Measurements from ENCODE around the gene SPAG9.
"Not testable (repeated sequence)": the region's sequence is repeated elsewhere in the genome, so short reads cannot be mapped to it uniquely, and the experiment has no call there.

SPAG9 gene

DNA sequence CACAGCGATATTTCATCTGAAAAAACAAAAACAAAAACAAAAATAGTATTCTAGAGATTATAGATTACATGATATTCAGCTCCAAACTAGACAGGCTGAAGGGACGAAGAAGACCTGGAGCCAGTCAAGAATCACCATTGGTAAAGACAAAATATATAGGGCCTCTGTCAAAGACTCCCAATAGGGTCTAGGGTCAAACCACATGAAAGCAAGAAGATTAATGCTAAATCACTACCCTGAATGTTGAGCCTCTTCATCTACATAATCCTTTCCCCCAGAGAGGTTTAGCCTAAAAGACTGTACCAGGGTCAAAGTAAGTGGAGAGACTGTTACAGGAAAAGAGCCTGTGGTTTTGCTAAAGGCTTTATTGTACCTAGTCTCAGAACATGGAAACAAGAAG lies 21.9 kb upstream of the SPAG9 start:
- DNase-seq (ENCODE audit: low read depth, low spot score): no peak

DNA sequence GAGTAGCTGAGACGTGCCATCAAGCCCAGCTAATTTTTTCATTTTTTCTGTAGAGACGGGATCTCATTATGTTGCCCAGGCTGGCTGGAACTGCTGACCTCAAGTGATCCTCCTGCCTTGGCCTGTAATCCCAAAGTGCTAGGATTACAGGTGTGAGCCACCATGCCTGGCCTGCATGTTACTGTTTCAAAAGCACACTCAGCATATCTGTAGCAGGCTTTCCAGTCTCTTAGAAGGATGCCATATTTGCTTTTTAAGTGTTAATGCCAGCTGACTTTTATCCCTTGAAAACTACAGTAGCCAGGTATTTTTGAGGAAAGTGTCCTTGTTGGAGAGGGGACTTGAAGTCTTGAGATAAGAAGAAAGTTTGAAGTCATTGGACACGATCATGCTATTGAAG lies 15.3 kb upstream of the SPAG9 start:
- DNase-seq (ENCODE audit: low read depth, low spot score): no peak

DNA sequence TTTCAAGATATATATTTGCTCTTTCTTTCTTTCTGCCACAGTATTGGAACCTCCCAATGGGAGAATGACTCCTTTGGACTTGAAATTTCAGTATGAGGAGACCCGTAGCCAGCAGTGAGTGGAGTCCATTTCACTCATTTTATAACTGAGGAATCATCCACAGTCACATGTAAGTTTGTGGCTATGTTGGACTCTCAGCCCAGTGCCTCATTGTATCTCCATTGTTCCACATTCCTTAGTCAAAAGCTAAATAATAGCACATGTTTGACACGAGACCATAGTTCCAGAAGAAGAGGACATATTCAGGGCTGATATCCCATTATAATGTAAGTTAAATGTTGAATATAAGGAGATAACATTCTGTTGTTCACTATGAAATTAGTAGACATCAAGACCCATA lies 12.7 kb upstream of the SPAG9 start:
- no peak for DNase-seq (ENCODE audit: low read depth, low spot score)

DNA sequence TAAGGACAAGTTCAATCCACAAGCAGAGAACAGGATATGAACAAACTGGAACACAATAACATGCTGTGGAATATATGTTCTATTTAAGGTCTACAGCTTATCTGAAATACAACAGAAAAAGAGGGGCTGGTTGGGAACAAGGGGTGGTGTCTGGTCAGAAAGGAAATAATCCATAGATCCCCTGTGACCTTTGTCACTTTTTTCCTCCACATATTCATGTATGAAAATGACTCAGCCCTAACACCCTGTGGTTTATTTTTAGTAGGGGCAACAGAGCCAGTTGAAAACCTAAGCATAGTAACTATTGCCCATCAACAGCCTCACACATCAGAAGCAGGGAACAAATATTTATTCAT lies 12.3 kb upstream of the SPAG9 start:
- DNase-seq (ENCODE audit: low read depth, low spot score): no peak

DNA sequence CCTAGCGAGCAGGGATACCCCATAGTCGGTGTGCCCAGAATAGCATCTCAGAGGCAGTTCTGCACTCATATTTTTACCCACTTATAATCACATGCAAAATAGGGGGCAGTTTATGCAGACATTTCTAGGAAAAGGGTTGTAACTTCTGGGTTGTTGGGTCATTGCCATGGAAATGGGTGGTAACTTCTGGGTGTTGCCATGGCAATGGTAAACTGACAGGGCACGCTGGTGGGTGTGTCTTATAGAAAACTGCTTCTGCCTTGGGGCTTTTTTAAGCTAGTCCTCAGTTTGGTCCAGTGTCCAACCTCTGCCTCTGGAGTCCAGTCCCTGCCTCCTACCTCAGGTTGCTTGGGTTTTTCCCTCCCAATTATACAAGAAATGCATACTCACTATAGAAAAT lies 7.4 kb upstream of the SPAG9 start:
- no peak for DNase-seq (ENCODE audit: low read depth, low spot score)

DNA sequence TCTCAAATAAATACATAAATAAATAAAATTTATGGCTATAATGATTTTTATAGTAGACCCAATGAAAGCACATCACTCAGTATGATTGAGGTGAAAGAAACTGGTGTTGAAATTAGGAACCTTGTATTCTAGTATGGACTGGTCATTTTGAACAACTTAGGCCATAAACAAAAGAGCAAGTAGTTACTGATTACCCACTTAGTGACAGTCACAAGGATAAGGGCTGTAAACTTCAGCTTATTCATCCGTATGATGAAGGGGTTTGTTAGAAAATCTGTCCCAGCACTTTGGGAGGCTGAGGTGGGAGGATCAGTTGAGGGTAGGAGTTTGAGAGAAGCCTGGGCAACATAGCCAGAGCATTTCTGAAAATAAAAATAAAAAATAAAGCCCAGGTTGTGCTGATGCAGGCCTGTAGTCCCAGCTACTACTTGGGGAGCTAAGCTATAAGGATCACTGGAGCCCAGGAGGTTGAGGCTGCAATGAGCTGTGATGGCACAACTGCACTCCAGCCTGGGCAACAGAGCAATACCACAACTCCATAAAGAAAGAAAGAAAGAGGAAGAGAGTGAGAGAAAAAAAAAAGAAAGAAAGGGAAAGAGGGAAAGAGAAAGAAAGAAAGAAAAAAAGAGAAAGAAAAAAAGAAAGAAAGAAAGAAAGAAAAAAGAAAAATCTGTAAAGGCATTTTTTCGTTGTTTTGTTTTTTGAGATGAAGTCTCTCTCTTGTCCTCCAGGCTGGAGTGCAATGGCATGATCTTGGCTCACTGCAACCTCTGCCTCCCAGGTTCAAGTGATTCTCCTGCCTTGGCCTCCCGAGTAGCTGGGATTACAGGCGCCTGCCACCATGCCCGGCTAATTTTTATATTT lies 4.2 kb upstream of the SPAG9 start:
- no peak for DNase-seq (ENCODE audit: low read depth, low spot score)

DNA sequence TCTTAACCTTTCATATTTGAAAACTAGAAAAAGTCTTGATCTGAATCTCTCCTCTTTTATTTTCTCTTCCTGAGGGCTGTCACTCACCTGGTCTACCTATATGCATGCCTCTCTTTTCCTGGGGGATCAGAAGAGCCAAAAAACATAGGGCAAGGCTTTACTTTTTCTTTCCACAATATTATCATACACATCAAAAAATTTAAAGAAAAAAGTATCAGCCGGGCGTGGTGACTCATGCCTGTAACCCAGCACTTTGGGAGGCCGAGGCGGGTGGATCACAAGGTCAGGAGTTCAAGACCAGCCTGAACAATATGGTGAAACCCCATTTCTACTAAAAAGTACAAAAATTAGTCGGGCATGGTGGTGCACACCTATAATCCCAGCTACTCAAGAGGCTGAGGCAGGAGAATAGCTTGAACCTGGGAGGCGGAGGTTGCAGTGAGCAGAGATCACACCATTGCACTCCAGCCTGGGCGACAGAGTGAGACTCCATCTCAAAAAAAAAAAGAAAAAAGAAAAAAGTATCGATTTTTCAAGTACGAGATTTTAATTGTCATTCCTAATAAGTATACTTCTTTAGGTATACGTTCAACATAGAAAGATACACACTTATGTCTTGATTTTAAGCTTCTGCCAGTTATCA lies 1.9 kb upstream of the SPAG9 start:
- not testable (repeated sequence) for DNase-seq (ENCODE audit: low read depth, low spot score)

DNA sequence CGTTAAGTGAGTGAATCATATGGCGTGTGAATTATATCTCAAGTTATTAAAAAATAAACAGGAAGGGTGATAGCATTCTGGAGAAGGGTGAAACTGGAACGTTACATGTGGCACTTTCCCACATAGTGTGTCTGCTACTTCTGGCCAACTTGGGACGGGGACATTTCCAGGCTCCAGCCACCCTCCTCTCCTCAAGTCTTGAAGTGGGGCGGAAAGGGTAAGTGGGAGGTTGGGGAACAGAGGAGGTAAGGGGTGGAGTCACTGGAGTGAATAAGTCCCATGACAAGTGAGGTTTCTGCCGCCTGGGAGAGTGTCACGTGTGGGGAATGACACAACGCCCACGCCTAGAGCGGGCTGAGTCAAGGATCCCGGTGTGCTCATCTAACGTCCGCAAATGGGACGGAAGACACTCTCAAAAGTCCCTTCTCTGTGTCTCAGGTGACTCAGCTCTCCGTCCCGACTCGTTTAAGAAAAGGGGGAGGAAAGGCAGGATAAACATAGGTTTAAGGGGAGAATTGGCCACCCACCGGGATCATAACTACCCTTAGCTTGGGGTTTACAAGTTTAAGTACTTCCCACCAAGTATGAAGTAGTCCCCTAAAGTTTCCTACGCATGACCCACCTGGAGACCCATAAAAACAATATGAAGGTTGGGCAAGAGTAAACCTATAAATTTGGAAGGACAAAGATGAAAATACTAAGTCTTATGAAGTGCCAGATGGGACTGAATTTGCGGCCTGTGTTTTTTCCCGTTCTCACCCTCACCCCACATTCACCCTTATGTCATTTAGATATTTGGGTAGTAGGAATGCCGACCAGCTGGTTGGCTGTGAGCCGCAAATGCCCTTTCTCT lies 1.2 kb upstream of the SPAG9 start:
- peak; percentile 30 for DNase-seq (ENCODE audit: low read depth, low spot score)

DNA sequence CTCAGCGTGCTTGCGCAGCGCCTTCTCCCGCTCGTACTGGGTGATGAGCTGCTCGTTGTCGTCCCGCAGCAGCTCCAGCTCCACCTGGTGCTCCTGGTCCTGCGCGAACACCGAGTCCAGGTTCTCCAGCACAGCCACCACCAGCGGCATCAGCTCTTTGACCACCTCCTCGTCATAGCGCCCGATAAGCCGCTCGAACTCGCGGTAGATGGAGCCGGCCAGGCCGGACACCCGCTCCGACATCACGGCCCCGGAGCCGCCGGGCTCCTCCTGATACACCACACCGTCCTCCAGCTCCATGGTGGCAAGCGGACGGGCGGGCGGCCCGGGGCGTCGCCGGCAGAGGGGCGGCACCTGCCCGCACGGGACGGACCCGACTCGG lies 320 bp downstream of the SPAG9 start:
- DNase-seq (ENCODE audit: low read depth, low spot score): no peak

DNA sequence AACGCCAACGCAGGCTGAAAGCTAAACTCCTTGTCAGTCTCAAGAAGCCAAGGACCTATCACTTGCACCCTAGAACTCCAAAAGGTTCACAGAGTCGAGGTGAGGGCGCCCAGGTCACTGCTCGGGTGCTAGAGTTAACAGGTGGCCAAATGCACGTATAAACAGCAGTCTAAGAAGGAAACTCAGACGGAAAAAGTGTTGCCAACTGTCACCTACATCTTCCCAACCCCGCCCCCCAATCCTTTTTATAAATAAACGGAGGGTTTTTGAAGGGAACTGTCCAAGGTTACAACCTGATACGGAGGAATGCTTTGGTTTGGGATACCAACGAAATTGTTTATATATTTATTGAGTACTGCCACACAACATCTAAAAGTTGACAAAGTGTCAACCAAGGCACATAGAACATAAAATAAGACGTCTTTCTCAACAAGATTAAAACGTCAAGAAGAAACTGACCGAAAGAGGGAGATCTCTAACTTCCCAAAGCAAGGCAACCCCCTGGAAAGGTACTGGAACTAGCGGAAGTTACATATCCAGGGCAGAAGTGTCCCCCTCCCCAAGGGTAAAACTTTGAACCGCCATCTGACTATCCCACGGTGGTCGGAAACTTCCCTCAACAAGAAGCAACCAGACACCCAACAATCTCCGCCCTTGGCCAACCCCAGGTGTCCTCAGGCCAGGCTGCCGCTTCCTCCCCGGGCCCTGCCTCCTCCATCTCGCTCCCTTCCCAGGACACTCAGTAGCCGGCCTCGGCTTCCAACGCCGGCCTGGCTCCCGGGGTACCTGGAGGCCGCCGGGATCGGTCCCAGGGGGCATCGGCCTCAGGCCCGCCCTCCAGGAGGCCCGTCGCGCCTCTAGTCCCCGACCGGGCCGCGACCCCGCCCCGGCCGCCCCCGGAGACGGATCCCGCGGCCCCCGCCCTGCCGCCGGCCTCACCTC lies 982 bp downstream of the SPAG9 start:
- peak; percentile 38 for DNase-seq (ENCODE audit: low read depth, low spot score)

DNA sequence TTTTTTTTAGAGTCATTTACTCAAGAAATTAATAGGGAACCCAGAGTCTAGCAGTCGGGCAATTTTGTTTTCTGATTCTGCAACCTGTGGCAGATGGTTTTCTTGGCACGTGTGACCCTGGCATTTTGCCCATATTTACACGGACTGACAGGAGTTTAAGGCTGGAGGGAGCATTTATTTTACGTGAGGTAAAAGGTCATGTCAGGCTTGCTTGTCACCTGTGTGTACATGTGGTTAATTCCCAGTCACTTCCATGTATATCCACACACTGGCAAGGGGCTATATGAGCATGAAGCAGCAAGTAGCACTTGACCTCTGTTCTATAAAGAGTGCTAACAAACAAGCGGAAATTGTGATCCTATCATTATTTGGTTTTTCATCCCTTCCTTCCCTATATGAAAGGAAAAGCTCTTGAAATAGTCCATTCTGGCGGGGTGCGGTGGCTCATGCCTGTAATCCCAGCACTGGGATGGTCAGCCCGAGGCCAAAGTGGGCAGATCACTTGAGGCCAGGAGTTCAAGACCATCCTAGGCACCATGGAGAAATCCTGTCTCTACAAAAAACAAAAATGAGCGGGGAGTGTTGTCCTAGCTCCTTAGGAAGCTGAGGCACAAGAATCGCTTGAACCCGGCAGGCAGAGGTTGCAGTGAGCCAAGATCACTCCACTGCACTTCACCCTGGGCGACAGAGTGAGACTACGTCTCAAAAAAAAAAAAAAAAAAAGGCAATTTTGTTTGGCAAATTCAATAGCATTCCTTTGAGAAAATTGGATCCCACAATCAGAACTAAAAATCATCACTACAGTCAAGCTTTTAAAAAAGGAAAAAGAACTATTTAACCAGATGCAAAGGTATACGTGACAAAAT lies 2.1 kb downstream of the SPAG9 start:
- DNase-seq (ENCODE audit: low read depth, low spot score): no peak

DNA sequence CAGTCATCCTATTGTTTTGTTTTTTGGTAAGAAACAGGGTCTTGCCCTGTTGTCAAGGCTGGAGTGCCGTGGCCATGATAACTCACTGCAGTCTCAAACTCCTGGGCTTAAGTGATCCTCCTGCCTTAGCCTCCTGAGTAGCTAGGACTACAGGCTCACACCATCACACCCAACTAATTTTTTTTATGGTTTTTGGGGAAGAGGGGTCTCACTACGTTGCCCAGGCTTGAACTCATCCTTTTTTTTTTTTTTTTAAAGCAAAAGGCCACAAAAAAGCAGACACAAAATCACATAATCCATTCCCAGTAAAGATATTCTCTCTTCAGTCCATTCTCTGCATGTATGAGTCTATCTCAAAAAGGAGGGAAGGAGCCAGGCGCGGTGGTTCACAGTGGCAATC lies 5.5 kb downstream of the SPAG9 start:
- no peak for DNase-seq (ENCODE audit: low read depth, low spot score)

DNA sequence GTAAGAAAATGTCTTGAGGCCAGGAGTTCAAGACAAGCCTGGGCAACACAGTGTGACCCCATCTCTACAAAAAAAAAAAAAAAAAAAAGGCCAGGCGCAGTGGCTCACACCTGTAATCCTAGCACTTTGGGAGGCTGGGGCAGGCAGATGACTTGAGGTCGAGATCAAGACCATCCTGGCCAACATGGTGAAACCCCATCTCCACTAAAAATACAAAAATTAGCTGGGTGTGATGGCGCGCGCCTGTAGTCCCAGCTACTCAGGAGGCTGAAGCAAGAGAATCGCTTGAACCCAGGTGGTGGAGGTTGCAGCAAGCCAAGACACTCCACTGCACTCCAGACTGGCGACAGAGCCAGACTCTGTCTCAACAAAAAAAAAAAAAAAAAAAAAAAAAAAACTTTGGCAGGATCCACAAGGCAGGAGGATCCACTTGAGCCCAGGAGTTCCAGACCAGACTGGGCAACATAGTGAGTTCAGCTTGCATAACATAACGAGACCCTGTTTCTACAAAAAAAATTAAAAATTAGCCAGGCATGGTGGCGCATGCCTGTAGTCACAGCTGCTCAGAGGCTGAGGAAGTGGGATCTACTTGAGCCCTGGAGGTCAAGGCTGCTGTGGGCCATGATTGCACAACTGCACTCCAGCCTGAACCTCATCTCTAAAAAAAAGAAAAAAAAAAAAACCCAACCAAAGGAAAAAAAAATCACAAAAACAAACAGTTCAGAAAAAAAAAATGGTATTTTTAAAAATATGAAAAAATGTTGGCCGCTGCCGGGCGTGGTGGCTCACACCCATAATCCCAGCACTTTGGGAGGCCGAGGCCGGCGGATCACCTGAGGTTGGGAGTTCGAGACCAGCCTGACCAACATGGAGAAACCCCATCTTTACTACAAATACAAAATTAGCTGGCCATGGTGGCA lies 8.1 kb downstream of the SPAG9 start:
- DNase-seq (ENCODE audit: low read depth, low spot score): not testable (repeated sequence)

DNA sequence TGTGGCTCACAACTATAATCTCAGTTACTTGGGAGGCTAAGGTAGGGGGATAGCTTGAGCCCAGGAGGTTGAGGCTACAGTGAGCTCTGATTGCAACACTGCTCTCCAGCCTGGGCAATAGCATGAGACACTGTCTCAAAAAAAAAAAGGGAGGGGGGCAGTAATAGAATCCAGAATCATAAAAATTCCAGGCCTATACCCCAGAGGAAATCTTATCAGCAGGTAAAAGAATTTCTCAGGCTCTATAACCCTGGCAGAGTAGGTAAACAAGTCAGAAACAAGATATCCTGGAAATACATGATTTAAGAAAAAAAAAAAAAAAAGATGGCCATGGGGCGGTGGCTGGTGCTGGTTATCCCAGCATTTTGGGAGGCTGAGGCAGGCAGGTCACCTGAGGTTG lies 12.9 kb downstream of the SPAG9 start:
- DNase-seq (ENCODE audit: low read depth, low spot score): no peak

DNA sequence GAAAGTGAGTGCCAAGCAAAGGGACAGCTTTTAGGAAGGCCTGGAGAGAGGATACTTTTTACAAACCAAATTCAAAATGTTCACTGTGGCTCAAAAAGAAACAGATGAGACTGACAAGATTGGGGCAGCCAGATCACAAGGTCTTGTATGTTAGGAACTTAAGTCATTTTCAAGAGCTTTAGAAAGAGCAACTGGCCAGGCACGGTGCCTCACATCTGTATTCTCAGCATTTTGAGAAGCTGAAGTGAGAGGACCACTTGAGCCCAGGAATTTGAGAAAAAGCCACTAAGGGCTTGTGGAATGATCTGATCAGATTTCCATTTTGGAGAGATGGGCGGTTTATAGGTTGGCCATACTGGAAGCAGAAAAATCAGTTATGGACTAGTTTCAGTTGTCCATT lies 17.2 kb downstream of the SPAG9 start:
- no peak for DNase-seq (ENCODE audit: low read depth, low spot score)

DNA sequence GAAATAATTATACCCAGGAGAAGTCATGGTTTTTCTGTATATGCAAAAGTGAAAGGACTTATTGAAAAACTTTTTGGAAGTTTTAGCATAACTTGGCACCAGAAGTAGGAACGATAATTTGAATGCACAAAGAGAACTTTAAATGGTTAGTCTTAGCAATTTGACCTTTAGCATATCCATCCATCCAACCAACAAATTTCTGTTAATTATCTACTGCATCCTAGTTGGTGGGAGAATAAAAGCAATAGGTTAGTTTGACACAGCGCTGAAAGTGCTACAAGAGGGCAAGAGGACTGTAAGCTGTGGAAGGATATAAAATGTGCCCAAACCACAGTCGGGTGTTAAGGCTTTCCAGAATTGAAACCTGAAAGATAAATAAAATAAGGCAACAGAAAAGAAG lies 17.6 kb downstream of the SPAG9 start:
- no peak for DNase-seq (ENCODE audit: low read depth, low spot score)

DNA sequence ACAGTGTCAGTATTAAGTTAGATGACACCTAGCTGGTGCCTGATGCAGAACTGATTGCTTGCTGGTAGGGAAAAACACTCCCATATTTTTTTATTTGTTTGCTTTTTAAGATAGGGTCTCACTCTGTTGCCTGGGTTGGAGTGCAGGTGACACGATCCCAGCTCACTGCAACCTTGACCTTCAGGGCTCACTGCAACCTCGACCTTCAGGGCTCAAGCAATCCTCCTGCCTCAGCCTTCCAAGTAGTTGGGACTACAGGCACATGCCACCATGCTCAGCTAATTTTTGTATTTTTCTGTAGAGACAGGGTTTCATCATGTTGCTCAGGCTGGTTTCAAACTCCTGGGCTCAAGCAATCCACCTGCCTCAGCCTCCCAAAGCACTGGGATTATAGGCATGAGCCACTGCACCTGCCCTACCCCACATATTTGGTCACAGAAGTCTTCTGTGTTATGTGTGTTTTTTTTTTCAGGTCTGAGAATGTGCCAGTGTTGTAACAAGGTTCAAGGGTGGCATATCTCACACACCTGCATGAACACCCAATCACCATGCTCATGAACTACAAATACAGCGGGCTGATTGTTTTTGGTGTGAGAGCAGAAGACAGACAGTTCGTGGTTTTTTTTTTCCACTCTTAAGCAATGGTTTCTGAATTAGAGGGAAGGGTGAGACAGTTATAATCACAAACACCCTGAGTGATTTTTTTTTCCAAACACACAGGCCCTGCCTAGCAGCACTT lies 22.8 kb downstream of the SPAG9 start:
- DNase-seq (ENCODE audit: low read depth, low spot score): no peak

DNA sequence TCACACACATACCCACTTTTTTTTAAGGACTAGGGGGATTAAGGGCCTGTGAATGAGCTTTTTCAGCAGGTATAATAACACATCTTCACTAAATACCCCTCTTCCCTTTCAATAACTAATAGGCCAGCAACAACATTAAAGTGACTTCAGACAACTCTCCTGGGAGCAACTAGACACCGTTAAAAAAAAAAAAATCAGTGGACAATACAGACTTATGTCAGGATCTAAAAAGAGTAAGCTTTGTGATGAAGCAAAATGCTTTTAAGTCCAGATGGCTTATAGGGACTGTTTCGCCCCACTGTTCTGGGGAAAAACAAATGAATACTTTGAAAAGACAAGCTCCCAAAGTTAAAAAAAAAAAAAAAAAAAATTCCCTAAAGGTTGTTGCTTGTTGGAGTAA lies 29.0 kb downstream of the SPAG9 start:
- DNase-seq (ENCODE audit: low read depth, low spot score): no peak

DNA sequence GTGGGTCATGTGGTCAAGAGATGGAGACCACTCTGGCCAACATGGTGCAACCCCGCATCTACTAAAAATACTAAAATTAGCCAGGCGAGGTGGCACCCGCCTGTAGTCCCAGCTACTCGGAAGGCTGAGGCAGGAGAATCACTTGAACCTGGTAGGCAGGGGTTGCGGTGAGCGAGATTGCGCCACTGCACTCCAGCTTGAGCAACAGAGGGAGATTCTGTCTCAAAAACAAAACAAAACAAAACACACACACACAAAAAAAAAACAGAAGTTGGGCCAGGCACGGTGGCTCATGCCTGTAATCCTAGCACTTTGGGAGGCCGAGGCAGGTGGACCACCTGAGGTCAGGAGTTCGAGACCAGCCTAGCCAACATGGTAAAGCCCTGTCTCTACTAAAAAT lies 31.8 kb downstream of the SPAG9 start:
- not testable (repeated sequence) for DNase-seq (ENCODE audit: low read depth, low spot score)

All from iPS DF 19.7 (cell line).